Subcutaneous adipose tissue (tissue), 4 donors: ENCODE measurements around the gene CCR7. TPM values are rescaled to one million over a fixed set of nuclear protein-coding genes. Genes with fewer than 3 reads are reported as not detected.

Source experiments
- CTCF ChIP-seq: fragments of 450-650 bp; IDR thresholded peaks from one replicate; pipeline ENCODE4 v1.5.1; 2016; ENCODE audit warnings: low read depth, mild to moderate bottlenecking, control low read depth, antibody characterized with exemption, moderate library complexity
- total RNA-seq, 4 donors: library from RNA; depleted of rRNA; stranded (reverse); fragments of >200 nt; gene quantifications; one replicate each; pipeline ENCODE4 v1.1.0, GENCODE V29; 2016

CCR7 gene
- total RNA-seq, 4 donors from 2014 or later: 0.22 to 1.9 (median 0.65) TPM; not detected in 1

- no peak for TF ChIP-seq CTCF
Measured at GRCh38 chr17:40554646-40555295, 10.5 kb downstream of the CCR7 start.

- no peak for TF ChIP-seq CTCF
Measured at GRCh38 chr17:40553694-40554534, 11.4 kb downstream of the CCR7 start.

- no peak for TF ChIP-seq CTCF
Measured at GRCh38 chr17:40552806-40553693, 12.2 kb downstream of the CCR7 start.

GRCh38 chr17:40551879-40552768 lies 13.1 kb downstream of the CCR7 start:
- no peak for TF ChIP-seq CTCF

- no peak for TF ChIP-seq CTCF
Measured at GRCh38 chr17:40551091-40551878, 14.0 kb downstream of the CCR7 start.

GRCh38 chr17:40550608-40551007 lies 14.7 kb downstream of the CCR7 start:
- TF ChIP-seq CTCF: no peak
